Skin epidermis (tissue), 12 donors: ENCODE data around the gene DCAF5.

Experiments
- H3K27ac ChIP-seq, 21 experiments: fragments of 200-600 bp; sonication (generic) in 11 of 21; one replicate each; pipeline ENCODE4 v1.5.0; 2020; ENCODE audit warnings: mild to moderate bottlenecking in 3 of 21, inconsistent platforms in 2 of 21, moderate library complexity in 2 of 21
- H3K4me3 ChIP-seq, 7 experiments: fragments of 200-600 bp; sonication (generic) in 2 of 7; one replicate each; pipeline ENCODE4 v1.5.0; 2020; ENCODE audit warnings: inconsistent platforms in 2 of 7, mild to moderate bottlenecking in 2 of 7, moderate library complexity in 1 of 7

Gene DCAF5

DNA sequence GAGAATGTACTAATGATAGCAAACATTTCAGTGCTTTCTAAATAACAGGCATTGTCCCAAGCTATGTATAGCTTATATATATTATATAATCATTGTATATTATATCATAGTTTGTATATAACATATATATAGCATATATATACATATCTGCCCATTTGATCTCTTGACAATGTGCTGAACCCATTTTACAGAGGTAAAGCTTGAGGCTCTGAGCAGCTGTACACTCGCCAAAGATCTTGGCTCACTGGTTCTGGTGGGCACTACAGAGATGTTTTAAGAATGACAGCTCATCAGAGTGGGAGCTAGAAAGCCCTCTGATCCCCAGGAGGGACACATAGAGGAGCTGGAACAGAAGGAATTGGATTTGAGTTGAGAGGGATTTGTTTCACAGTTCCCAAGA, 105.7 kb downstream of the DCAF5 start:
- no peak overlapping the region for H3K4me3 ChIP-seq
- peak overlapping the region in 14 of 21 experiments; percentile 50 to 82 (median 65) for H3K27ac ChIP-seq

DNA sequence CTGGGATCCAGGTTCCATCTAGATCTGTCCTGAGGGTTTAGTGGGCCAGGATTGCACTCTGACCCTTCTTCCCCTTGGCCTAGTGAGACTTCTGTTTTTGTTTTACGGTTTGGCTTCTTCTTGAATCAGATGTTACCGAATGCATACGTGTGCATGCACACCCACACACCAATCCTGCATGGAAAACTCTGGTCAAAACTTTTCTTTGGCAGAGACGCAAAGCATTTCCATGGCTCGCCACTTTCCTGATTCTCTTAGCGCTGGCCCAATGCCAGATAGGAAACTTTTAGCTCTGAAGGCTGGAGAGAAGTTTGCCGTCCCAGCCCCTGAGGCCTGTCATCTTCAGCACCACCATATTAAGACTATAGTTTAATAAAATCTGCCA, 106.5 kb downstream of the DCAF5 start:
- H3K27ac ChIP-seq = peak overlapping the region in 18 of 21 experiments; percentile 17 to 82 (median 64)
- no peak overlapping the region for H3K4me3 ChIP-seq

DNA sequence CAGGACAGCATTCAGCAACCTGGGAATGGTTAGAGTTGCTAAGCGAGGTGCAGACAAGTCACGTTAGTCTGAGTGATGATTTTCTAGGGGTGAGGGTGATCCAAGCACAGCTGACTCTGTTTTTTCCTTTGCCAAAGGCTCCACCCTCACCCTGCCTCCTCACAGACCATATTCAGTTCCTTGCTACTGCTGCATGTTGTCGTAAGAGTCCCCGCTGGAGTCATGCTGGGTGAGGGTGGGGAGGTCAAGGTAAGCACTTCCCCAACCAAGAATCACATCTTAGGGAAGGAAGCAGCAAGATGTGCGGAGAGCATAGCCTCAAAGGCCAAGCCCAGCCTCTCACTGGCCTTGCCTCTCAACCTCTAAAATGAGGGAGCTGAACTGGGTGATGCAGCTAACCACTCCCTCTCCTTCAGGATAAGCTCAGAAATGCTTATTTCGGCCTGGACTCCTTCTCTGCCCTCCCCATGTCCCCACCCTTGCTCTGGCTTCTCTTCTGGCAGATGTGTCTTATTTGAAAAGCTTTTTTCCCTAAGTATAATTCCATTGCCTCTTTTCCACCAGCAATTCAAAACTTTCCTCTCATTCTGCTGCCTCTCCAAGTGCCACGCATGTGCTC, 107.0 kb downstream of the DCAF5 start:
- Histone ChIP-seq H3K4me3 (no peak overlapping the region), H3K27ac (peak overlapping the region in 18 of 21 experiments; percentile 4 to 82 (median 64))

DNA sequence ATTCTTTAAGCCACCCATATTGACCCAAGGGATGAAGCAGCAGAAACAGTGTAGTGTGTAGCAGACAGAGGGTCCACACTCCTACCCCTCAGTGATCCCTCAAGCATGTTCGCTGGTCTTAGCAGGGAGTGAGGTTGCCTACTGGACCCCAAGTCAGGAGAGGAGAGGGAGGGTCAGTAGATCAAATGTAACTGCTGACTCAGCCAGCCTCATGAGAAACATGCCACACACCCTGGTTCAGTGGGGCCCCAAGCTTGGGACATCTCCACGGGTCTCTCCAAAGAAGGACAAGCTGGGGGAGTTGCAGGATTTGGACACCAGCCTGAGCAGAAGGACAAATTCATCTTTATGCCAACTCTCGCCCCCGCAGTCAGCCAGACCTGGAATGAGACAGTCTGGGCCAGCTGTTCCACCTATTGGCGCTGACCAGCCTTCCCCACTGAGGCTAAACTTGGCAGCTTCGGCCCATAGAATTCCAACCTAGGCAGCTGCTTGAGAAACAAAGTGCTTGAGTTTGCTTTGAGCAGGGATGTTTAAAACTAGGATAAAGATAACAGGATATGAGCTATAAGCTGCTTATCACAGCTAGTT, 107.9 kb downstream of the DCAF5 start:
- Histone ChIP-seq H3K27ac (peak overlapping the region in 16 of 21 experiments; percentile 4 to 82 (median 65)), H3K4me3 (no peak overlapping the region)

DNA sequence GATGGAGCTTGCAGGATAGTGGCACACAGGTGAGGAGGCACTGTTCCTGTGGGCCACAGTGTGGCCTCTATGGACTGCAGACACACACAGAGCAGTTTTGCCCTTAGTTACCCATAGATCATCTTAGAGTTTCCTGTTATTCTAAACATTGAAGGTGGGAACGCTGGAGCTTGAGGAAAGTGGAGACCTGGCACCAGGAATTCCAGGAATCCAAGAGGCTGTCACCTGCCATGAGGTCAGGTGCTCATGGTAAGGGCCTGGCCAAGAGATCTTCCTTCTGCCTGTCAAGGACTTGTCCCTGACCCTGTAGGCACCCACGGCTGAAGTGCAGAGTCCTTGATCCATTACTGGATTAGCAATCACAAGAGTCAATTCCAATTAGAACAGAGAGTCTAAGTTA, 108.6 kb downstream of the DCAF5 start:
- no peak overlapping the region for H3K4me3 ChIP-seq
- peak overlapping the region in 17 of 21 experiments; percentile 4 to 82 (median 59) for H3K27ac ChIP-seq

DNA sequence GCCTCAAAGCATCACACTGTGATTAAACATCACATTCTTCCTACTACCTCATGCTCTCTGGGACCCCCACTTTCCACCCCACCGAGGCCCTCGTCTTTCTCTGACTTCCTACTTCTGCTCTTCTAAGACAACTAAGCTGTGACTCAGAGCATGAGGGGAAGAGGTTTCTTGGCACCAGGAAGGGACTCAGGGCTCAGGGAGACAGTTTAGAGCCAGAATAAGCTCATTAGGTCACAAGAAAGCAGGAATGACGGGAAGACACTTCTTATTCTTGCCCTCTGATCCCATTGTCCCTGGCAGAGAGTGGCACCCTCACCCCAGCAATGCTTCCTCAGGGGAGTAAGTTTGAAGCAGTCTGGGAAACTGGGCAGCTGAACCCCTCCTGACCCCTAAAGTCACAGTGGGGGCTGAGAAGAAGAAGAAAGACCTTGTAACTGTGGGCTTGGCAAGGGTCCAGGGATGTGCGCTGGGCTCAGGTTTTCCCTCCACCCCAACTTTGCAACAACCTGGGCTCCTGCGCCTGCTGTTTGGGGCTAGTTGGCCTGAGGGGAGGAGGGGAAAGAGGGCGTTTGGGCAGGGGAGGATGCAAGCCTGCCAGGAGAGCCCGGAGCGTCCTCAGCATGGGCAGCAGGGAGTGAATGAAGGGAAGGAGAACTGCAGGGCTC, 109.2 kb downstream of the DCAF5 start:
- no peak overlapping the region for H3K4me3 ChIP-seq
- H3K27ac ChIP-seq = peak overlapping the region in 18 of 21 experiments; percentile 4 to 70 (median 57)

DNA sequence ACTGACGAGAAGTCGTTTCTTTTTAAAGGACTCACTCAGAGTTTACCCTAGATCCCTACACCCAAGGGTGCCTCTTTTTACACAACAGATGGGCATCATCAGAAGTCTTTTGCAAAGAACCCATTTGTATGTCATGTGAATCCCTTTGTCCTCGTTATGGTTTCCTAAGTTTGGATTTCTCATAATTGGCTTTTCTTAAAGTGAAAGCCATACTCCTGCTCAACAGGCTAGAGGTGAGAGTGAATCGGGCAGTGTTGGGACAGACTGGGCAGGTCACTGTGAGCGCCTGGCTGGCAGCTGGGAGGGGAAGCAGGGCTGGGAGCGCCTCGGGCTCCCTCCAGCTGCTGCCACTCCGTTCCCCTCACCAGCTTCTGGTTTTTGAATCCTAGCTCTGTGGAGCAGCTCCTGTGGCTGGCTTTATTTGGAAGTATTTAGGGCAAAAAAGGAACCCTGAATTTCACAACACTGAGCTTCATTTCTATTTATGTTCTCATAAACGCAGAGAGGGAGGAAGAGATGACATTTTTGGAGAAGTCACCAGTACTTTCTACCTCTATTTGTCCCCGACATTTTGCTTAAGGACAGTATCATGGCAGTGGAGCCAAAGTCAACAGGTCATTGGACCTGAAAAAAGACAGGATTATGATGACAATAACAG, 110.0 kb downstream of the DCAF5 start:
- H3K4me3 ChIP-seq = no peak overlapping the region

DNA sequence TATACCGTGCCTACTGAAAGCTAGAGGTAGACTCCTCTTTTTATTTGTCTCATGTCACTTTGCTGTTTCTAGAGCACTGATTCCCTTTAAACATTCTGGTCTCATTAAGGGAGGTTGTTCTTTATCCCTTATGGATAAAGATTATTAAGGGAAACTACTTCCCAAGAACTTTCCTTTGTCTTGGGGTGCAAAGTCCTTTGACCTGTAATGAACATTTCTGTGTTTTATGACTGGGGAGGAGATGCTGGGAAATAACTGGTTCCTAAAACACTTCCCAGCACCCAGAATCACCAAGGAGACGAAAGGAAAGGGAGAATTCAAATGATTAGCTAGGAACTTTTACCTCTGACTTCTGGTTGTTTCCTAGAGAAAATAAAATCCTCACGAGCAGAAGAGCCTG, 110.6 kb downstream of the DCAF5 start:
- Histone ChIP-seq H3K27ac (peak overlapping the region in 11 of 21 experiments; percentile 8 to 68 (median 59)), H3K4me3 (no peak overlapping the region)

More for the DNA sequence above, 110.0 kb downstream of the DCAF5 start:
- peak overlapping the region in 17 of 21 experiments; percentile 4 to 70 (median 55) for H3K27ac ChIP-seq

DNA sequence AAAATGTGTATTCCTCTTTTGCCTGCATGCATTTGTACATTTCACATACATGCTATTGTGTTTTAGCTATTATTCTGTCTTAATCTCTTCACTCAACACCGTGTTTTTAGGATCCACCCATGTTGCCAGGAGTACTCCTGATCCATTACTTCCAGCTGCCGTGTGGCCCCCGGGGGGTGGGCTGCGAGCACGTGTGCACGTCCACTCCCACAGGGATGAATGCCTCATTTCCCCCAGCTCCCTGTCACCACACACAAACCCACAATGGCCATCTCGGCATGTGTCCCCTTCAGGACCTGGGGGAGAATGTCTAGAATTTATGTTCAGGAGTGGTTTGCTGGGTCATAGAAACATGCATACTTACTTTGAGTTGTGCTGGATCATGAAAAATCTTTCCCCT, 111.1 kb downstream of the DCAF5 start:
- Histone ChIP-seq H3K4me3 (no peak overlapping the region), H3K27ac (peak overlapping the region in 3 of 21 experiments; percentile 10 to 68 (median 59))

DNA sequence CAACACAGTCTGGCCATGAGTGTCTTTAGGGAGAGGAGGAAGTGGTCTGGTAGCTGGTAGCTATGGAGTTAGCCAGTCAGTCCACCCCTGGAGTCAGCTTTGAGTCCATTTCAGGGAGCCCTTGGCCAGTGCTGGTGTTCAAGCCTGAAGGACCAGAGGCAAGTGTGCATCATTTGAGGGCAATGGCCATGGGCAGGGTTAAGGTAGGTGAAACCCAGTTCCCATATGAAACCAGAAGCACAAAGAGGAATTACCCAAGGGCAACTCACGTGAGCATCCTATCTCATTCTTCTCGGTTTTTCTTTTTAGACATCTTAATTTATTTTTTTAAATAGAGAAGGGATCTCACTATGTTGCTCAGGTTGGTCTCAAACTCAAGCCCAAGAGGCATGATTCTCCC, 112.6 kb downstream of the DCAF5 start:
- H3K4me3 ChIP-seq = no peak overlapping the region
- peak overlapping the region in 1 of 21 experiments; percentile 34 for H3K27ac ChIP-seq

DNA sequence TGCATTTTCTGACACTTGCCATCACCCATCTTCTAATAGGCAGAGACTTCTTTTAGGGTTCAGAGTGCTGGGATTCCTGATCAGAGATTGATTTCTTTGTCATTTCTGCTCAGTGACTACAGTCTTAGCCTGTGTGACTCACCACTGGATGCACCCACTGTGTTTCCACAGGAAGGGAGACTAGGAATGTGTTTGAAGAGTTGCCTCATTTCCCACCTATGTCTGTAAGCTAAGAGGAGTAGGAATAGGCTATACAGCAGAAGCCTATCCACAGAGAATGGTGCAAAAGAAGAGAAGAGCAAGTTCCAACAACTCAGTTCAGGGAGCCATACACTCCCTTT, 113.7 kb downstream of the DCAF5 start:
- peak overlapping the region in 6 of 21 experiments; percentile 3 to 73 (median 18) for H3K27ac ChIP-seq
- no peak overlapping the region for H3K4me3 ChIP-seq

DNA sequence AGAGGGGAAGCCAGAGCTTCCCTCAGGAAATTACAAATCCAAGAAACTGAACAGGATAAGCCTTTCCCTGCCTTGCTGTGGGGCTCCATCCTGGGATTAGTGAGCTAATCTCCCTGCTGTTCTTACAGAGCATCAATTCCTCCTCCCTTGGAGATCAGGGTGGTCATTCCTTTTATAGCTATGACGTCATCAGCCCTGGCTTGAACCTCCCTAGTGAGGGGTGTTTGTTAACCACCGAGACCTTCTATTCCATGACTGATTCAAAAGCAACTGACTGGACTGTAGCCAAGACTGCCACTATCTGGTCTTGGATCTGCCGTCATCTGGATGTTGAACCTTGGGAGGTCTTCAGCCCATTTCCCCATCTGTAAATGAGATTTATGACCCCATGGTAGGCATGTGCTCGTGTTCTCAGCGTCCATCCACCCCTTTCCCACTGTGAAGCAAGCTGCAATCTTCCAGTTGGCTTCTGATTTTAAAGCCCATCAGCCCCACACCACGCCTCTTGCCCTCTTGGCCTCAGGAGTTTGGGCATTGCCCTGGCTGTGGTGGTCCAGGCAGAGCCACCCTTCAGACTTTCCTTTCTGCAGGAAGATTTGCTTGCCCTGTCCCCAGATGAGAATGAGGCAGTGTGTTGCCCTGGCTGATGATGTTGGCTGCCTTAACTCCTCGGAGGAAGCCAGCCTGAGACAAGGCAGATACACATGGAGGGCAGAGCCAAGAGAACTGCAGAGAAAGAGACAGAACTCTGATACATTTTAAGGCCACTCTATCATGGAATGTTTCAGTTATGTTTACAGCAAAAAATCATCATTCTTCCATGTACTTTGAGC, 114.2 kb downstream of the DCAF5 start:
- Histone ChIP-seq H3K27ac (peak overlapping the region in 6 of 21 experiments; percentile 3 to 73 (median 18)), H3K4me3 (no peak overlapping the region)

DNA sequence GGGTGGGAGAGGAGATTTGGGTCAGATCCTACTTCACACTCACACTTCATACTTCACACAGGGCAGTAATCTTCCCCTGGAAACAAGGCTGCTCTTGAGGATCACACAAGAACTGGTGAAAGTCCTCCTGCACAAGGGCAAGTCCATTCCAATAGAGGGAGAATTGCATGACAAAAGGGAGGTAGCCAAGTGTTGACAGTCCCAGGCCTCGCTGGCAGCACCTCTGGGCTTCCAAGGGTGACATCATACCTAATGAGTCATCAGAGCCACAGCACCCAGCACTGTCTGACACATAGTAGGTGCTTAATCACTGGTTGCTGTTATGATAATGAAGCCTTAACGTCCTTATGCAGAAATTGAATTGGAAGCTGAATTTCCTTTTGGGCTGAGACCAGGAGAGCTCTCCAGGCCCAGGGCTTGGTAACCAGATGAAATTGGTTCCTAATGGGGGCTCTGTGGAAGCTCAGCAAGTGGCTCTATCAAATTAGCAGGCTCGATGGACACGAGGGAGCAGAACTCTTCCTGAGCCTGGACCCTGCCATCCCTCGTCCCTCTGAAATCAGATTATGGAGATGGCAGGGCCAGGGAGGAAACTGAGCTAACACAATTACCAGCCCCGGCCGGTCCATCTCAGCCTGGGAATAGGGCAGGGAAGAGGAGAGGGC, 115.0 kb downstream of the DCAF5 start:
- H3K27ac ChIP-seq = peak overlapping the region in 3 of 21 experiments; percentile 14 to 45 (median 36)
- H3K4me3 ChIP-seq = no peak overlapping the region

DNA sequence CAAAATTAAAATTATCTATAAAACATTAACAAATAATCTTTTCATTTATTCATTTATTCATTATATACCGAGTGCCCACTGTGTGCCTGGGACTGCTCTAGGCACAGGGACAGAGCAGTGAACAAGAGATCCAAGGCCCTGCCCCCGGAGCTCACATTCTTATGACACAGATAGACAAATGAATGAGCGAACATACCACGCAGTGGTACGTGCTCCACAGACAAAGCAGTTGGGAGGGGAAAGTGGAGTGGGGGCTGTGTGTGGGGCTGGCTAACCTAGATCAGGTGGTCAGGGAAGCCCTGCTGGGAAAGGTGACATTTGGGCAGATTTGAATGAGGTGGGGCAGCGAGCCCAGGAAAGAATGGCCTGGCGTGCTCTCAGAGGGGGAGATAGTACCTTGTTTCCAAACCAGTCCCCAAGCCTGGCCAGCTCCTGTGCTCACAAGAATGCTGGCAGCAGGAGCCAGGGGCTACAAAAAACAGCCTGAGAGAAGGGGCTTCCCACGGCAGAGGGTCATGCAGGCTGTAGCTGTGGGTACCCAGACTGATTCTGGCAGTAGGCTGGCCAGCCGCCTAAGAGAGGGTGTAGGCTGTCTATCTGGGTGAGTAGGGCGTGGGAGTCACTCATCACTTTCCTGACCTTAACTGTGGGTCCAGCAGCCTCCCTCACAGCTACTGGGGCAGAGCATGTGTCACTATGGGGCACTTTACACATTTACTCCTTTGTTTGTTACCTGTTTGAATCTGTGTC, 116.0 kb downstream of the DCAF5 start:
- H3K4me3 ChIP-seq = no peak overlapping the region
- no peak overlapping the region for H3K27ac ChIP-seq

DNA sequence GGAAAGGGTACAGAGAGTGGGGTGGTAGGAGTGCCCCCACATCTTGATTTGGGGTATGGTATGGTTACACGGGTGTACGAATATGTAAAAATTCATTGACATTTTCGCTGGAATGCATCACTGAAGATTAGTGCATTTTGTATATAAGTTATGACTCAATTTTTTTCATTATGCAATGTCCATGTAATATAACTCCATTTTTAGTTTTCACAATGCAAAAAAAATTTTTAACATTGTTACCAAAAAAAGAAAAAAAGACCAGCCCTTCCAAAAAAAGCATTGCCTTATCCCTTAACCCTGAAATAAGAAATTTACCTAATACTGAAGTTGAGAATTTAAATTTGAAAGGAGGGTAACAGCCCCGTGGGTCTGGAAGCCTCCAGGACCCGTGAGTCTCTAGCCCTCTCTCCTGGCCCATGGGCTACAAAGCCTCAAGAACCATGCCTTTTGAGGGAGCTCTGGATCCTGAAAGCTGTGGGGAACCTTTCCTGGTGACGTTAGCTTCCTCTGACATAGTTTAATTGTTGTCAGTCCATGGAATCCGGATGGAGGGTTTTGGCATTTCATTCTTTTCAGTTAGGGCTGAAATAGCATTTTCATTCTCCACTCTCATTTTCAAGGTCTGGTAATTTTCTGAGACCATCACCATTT, 118.2 kb downstream of the DCAF5 start:
- H3K4me3 ChIP-seq = no peak overlapping the region
- peak overlapping the region in 1 of 21 experiments; percentile 16 for H3K27ac ChIP-seq

DNA sequence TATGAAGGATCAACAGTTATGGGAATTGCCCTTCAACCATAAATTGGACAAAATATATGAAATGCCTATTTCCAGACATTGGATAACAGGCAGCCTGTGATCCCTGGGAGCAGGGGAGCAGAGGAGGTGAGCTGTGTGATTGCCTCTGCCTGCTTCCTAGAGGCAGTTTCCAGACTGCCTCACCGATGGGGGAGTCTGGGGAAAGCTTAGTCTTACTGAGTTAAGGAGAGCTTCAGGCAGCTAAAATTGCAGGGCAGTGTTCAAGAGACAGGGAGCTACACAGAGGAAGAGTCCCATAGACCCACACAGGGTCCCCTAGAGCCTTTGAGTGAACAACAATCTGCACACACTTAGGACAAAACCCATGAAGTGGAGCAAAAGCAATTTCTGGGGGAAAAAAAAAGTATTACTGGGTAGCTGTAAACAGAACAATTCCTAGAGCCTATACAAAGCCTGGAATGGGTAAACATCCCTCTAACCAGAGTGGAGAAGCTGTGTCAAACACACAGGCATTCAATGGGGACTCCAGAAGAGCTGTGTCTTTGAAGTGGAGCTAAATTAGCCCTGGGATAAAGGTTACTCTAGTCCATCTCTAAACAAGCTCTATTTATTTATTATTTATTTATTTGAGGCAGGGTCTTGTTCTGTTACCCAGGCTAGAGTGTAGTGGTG, 125.5 kb downstream of the DCAF5 start:
- H3K27ac ChIP-seq = no peak overlapping the region
- H3K4me3 ChIP-seq = no peak overlapping the region

DNA sequence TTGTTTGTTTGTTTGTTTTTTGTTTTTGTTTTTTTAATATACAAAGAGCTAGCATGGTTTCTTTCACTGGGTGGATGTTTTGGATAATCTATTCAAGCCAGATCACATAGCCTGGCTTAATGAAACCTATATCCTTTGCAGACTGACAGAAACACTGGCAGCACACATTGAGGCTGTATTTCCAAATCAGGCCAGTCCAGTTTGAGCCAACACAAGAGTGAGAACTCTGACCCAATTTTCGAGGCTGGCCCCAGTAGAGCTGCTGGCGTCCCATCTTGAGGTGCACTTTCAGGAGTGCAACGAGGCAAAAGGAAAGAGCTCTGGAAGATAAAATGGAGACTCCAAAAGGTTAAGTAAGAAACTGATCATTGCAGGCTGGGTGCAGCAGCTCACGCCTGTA, 129.9 kb downstream of the DCAF5 start:
- Histone ChIP-seq H3K27ac (no peak overlapping the region), H3K4me3 (no peak overlapping the region)
